Measurements from ENCODE around the gene AHSG. TPM values are rescaled to one million over a fixed set of nuclear protein-coding genes. Genes with fewer than 3 reads are reported as not detected.
A peak's percentile ranks its signal among the peaks of the same experiment; 100 is the strongest.
"Not testable (repeated sequence)": the region's sequence is repeated elsewhere in the genome, so short reads cannot be mapped to it uniquely, and the experiment has no call there.

AHSG gene, protein sequence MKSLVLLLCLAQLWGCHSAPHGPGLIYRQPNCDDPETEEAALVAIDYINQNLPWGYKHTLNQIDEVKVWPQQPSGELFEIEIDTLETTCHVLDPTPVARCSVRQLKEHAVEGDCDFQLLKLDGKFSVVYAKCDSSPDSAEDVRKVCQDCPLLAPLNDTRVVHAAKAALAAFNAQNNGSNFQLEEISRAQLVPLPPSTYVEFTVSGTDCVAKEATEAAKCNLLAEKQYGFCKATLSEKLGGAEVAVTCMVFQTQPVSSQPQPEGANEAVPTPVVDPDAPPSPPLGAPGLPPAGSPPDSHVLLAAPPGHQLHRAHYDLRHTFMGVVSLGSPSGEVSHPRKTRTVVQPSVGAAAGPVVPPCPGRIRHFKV
- 0.52 TPM for total RNA-seq

DNA sequence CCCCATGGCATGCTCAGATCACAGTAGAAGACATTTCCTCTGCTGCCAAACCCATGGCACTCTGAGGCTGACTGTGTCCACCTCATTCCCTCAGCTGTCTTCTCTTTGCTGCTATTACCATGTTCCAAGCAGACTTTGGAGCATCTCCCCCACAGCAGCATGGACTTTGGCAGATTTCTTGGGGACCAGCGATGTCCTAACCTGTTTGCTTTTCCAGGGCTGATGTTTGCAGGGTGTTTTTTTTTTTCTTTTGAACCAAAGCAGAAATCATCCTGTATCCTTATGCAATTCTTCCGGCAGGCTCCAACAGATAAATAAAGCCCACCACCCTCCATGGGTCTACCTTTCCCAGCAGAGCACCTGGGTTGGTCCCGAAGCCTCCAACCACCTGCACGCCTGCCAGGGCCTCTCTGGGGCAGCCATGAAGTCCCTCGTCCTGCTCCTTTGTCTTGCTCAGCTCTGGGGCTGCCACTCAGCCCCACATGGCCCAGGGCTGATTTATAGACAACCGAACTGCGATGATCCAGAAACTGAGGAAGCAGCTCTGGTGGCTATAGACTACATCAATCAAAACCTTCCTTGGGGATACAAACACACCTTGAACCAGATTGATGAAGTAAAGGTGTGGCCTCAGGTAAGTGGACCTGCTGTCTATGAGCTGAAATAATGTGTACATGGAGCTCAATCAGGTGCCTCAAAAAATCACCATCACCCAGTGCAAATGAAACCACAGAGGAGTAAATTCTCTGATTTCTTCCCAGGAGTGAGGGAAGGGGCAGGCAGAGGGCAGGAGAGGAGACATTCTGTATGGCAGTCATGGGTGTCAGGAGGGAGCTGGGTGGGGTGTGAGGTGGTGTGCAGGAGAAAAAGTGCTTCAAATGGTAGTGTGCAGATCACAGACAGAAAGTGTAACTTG is at the start of gene AHSG:
AHSG (plus strand) TSS at position 340 of the 916 bp plus-strand sequence; CDS start at position 422, 82 bp downstream.
- H3K4me3 ChIP-seq (ENCODE audit: low read length in 3 of 3): no peak within 1 kb of the TSS

DNA sequence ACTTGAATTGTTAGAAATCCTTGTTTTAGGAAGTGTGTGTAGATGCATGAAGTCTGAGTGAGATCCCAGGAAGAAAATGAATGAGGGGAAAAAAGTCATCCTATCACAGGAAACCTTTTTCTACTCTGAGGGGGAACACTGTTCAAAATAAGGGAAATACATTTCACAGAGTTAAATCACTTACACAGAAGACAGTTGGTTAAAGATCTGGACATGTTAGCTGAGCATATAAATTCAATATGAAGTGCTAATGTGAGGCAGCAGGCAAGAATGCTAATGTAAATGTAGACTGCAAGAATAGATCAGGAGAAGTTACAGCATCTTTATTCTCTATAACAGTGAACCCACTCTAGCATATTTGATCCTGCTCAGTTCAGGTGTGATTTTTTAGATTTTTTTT is 48.3 kb upstream of the AHSG start:
- H3K4me1 ChIP-seq (ENCODE audit: control insufficient read depth in 3 of 3, insufficient read depth in 3 of 3, low read length in 3 of 3): peaks cover 10 to 23% (median 14%) of the 10 kb centered on the region in 3 donors
- no peak overlapping the region for H3K4me3 ChIP-seq (ENCODE audit: low read length in 3 of 3)
- H3K36me3 ChIP-seq (ENCODE audit: control insufficient read depth in 3 of 3, insufficient read depth in 3 of 3, low read length in 3 of 3): peaks cover 4 to 11% (median 5%) of the 10 kb centered on the region in 3 donors
- H3K27me3 ChIP-seq (ENCODE audit: control insufficient read depth in 3 of 3, insufficient read depth in 3 of 3, low read length in 3 of 3): no peaks in the 10 kb centered on the region
- no peak overlapping the region for H3K9ac ChIP-seq (ENCODE audit: low read depth in 1 of 3, low read length in 3 of 3)
- no peaks in the 10 kb centered on the region for H3K9me3 ChIP-seq (ENCODE audit: control insufficient read depth in 3 of 3, low read length in 3 of 3)
- no peak overlapping the region for H3K27ac ChIP-seq (ENCODE audit: low read depth, low read length)

More for the DNA sequence above, at the start of gene AHSG:
- Histone ChIP-seq H3K4me1 (ENCODE audit: control insufficient read depth in 3 of 3, insufficient read depth in 3 of 3, low read length in 3 of 3) (peaks cover 5 to 8% (median 7%) of the 10 kb centered on the region in 3 donors), H3K27me3 (ENCODE audit: control insufficient read depth in 3 of 3, insufficient read depth in 3 of 3, low read length in 3 of 3) (peaks cover 12 to 26% (median 19%) of the 10 kb centered on the region in 3 donors), H3K27ac (ENCODE audit: low read depth, low read length) (no peak within 1 kb of the TSS), H3K36me3 (ENCODE audit: control insufficient read depth in 3 of 3, insufficient read depth in 3 of 3, low read length in 3 of 3) (no peaks in the 10 kb centered on the region), H3K9ac (ENCODE audit: low read depth in 1 of 3, low read length in 3 of 3) (no peak within 1 kb of the TSS), H3K9me3 (ENCODE audit: control insufficient read depth in 3 of 3, low read length in 3 of 3) (no peaks in the 10 kb centered on the region)

DNA sequence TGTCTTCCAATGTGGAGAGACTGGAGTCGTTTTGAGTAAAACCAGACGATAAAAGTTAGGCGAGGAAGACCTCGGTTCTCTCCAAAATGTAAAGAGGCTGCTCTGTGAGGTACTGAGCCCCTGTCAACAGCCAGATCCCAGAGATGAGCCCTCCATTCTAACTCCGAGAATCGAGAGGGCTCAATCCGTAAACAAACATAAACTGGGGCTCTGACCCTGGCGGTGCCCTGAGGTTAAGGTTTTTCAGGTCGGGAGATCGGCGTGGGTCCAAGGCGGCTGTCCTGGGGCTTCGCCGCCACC is 46.1 kb upstream of the AHSG start:
- peaks cover 23 to 37% (median 27%) of the 10 kb centered on the region in 3 donors for H3K4me1 ChIP-seq (ENCODE audit: control insufficient read depth in 3 of 3, insufficient read depth in 3 of 3, low read length in 3 of 3)
- peak overlapping the region; percentile 93 to 98 (median 96) for H3K4me3 ChIP-seq (ENCODE audit: low read length in 3 of 3)
- peak overlapping the region; percentile 85 for H3K27ac ChIP-seq (ENCODE audit: low read depth, low read length)
- peaks cover 4 to 10% (median 5%) of the 10 kb centered on the region in 3 donors for H3K36me3 ChIP-seq (ENCODE audit: control insufficient read depth in 3 of 3, insufficient read depth in 3 of 3, low read length in 3 of 3)
- no peaks in the 10 kb centered on the region for H3K9me3 ChIP-seq (ENCODE audit: control insufficient read depth in 3 of 3, low read length in 3 of 3)
- H3K9ac ChIP-seq (ENCODE audit: low read depth in 1 of 3, low read length in 3 of 3): peak overlapping the region; percentile 97 to 98 (median 98)
- H3K27me3 ChIP-seq (ENCODE audit: control insufficient read depth in 3 of 3, insufficient read depth in 3 of 3, low read length in 3 of 3): no peaks in the 10 kb centered on the region

DNA sequence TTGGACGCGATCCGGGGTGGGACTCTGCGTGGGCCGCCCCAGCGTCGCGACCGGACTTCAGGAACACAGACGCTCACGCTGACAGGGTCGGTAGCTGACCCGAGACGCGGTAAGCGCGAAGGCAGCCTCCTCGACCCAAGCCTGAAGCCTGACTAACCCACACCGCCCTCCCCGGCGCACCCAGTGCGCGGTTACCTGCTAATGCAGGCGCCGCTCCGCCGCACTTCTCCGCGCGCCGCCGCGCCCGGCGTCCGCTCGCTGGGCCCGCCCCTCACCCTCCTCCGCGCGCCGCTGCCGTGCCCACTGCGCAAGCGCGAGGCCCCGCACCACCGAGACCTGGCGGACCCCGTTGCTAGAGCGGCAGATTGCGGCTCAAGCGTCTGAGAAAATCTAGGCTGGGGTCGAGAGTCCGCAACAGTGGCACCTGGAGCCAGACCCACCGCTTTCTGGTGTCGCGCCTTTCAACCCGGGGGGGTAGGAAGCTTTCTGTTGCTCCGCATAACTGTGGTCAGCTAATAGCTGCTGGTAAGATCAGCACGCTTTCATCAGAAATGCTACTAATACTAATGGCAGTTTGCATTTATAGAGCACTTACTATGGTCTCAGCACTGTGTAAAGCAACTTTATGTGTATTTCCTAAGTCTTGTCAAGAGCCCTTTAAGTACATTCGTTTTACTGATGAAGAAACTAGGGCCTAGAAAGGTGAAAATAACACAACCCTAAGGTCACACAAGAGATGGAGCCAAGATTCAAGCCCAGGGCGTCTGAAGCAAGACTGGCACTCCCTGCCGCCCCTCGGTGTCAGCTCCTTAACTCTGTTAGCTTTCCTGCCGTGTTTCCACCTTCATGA is 45.6 kb upstream of the AHSG start, which contains the start of gene TBCCD1:
TBCCD1 (minus strand) TSS at position 268 of the 850 bp plus-strand sequence. CDS start 3,010 bp downstream, outside the sequence.
- H3K36me3 ChIP-seq (ENCODE audit: control insufficient read depth in 3 of 3, insufficient read depth in 3 of 3, low read length in 3 of 3): peaks cover 4 to 5% (median 4%) of the 10 kb centered on the region in 3 donors
- H3K9ac ChIP-seq (ENCODE audit: low read depth in 1 of 3, low read length in 3 of 3): peak within 1 kb of the TSS; percentile 97 to 98 (median 98)
- H3K4me3 ChIP-seq (ENCODE audit: low read length in 3 of 3): peak within 1 kb of the TSS; percentile 93 to 98 (median 96)
- H3K27ac ChIP-seq (ENCODE audit: low read depth, low read length): peak within 1 kb of the TSS; percentile 85
- peaks cover 23 to 39% (median 27%) of the 10 kb centered on the region in 3 donors for H3K4me1 ChIP-seq (ENCODE audit: control insufficient read depth in 3 of 3, insufficient read depth in 3 of 3, low read length in 3 of 3)
- no peaks in the 10 kb centered on the region for H3K9me3 ChIP-seq (ENCODE audit: control insufficient read depth in 3 of 3, low read length in 3 of 3)
- no peaks in the 10 kb centered on the region for H3K27me3 ChIP-seq (ENCODE audit: control insufficient read depth in 3 of 3, insufficient read depth in 3 of 3, low read length in 3 of 3)

DNA sequence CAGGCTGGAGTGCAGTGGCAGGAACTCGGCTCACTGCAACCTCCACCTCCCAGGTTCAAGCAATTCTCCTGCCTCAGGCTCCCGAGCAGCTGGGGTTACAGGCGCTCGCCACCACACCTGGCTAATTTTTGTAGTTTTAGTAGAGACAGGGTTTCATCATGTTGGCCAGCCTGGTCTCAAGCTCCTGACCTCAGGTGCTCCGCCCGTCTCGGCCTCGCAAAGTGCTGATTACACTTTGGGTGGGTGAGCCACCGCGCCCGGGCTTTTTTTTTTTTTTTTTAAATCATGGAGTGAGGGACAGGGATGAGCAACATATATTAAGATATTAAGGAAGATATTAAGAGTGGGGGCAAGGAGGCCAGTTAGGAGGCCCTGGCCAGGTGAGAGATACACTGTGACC is 43.5 kb upstream of the AHSG start:
- Histone ChIP-seq H3K27ac (ENCODE audit: low read depth, low read length) (peak overlapping the region; percentile 78), H3K4me1 (ENCODE audit: control insufficient read depth in 3 of 3, insufficient read depth in 3 of 3, low read length in 3 of 3) (peaks cover 23 to 39% (median 27%) of the 10 kb centered on the region in 3 donors), H3K9ac (ENCODE audit: low read depth in 1 of 3, low read length in 3 of 3) (peak overlapping the region in 1 of 3 donors; percentile 73), H3K4me3 (ENCODE audit: low read length in 3 of 3) (peak overlapping the region in 2 of 3 donors; percentile 87 to 91)
- H3K36me3 ChIP-seq (ENCODE audit: control insufficient read depth in 3 of 3, insufficient read depth in 3 of 3, low read length in 3 of 3); H3K9me3 ChIP-seq (ENCODE audit: control insufficient read depth in 3 of 3, low read length in 3 of 3); H3K27me3 ChIP-seq (ENCODE audit: control insufficient read depth in 3 of 3, insufficient read depth in 3 of 3, low read length in 3 of 3): not testable (repeated sequence)

DNA sequence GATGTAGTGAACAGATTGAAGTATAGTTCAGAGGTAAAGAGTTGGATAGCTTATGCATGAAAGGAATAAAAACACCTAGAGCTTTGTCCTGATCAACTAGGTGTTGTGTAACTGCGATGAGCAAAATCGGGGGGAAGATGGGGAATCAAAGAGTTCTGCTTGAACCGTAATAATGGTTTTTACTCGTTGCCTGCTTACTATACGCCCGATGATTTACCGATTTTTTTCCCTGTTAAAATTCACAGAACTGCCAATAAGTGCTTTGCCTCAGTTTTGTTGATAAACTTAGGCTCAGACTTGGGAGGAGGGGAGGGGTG is 43.1 kb upstream of the AHSG start:
- Histone ChIP-seq H3K27me3 (ENCODE audit: control insufficient read depth in 3 of 3, insufficient read depth in 3 of 3, low read length in 3 of 3) (no peaks in the 10 kb centered on the region), H3K9me3 (ENCODE audit: control insufficient read depth in 3 of 3, low read length in 3 of 3) (no peaks in the 10 kb centered on the region), H3K4me1 (ENCODE audit: control insufficient read depth in 3 of 3, insufficient read depth in 3 of 3, low read length in 3 of 3) (peaks cover 23 to 39% (median 27%) of the 10 kb centered on the region in 3 donors), H3K36me3 (ENCODE audit: control insufficient read depth in 3 of 3, insufficient read depth in 3 of 3, low read length in 3 of 3) (peaks cover 3 to 9% (median 4%) of the 10 kb centered on the region in 3 donors), H3K27ac (ENCODE audit: low read depth, low read length) (peak overlapping the region; percentile 78), H3K9ac (ENCODE audit: low read depth in 1 of 3, low read length in 3 of 3) (peak overlapping the region; percentile 44 to 73 (median 69)), H3K4me3 (ENCODE audit: low read length in 3 of 3) (peak overlapping the region; percentile 87 to 91 (median 88))

DNA sequence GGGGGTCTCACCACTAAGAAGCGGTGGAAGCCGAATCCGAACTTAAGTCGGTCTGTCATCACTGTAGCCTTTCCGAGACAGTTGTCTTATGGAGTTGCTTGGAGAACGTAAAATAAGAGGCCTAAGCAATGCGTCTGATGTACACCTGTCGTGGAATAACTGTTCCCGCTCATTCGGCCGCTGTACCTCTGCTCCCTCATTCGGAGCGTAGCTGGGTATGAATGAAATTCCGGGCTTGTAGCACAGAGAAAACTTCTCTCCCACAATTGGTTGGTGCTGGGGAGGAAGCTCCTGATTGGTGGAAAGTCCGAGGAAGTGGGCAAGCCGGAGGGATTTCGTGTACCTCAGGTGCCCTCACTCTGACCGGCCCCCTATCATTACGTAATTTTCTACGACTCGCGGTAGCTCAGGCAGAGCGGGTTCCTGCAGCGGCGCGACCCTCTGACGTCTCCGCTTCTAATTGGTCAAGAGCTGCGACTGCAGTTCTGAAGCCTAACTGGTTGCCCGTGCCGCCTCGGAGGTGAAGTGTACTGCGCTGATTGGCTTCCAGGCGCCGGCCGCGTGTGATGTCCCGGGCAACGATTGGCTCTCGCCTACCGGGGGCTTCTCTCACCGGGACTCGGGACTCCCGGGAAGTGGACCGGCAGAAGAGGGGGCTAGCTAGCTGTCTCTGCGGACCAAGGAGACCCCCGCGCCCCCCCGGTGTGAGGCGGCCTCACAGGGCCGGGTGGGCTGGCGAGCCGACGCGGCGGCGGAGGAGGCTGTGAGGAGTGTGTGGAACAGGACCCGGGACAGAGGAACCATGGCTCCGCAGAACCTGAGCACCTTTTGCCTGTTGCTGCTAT is 42.5 kb upstream of the AHSG start, which contains the start of gene DNAJB11:
DNAJB11 (plus strand) TSS at position 625 of the 845 bp plus-strand sequence; CDS start at position 803, 178 bp downstream.
- peak within 1 kb of the TSS; percentile 91 to 97 (median 95) for H3K4me3 ChIP-seq (ENCODE audit: low read length in 3 of 3)
- H3K4me1 ChIP-seq (ENCODE audit: control insufficient read depth in 3 of 3, insufficient read depth in 3 of 3, low read length in 3 of 3): peaks cover 23 to 39% (median 27%) of the 10 kb centered on the region in 3 donors
- H3K9ac ChIP-seq (ENCODE audit: low read depth in 1 of 3, low read length in 3 of 3): peak within 1 kb of the TSS; percentile 96 to 97 (median 96)
- peaks cover 4 to 9% (median 6%) of the 10 kb centered on the region in 3 donors for H3K36me3 ChIP-seq (ENCODE audit: control insufficient read depth in 3 of 3, insufficient read depth in 3 of 3, low read length in 3 of 3)
- H3K9me3 ChIP-seq (ENCODE audit: control insufficient read depth in 3 of 3, low read length in 3 of 3): no peaks in the 10 kb centered on the region
- peak within 1 kb of the TSS; percentile 96 for H3K27ac ChIP-seq (ENCODE audit: low read depth, low read length)
- H3K27me3 ChIP-seq (ENCODE audit: control insufficient read depth in 3 of 3, insufficient read depth in 3 of 3, low read length in 3 of 3): no peaks in the 10 kb centered on the region

DNA sequence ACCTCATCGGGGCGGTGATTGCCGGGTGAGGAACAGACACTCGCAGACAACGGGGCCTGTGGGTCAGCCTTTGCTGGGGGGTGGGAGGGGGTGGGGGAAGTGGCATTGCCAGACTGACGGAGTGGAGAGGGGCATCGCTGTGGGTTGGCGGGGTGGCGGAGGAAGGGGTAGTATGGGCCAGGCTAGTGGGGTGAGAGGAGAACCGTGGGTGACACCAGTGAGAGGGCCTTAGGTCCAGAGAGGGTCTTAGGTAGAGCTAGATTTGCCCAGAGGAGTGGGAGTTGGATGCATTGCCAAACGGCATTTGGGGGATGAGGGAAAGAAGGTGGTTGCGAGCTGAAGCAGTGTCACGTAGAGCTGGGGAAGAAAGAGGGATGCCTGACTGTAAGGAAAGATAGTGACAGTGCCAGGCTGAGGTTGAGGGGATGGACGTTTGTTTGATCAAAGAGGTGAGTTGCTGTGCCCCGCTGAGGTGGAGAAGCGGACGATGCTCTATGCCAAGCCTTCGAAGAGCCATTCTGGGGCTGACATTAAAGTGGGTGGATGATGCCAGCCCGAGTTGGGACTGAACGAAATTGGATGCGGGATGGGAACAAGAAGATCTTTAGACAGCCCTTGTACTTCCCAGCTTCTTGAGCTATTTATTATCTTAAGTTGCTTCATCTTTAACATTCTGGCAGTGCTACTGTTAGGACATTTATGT is 41.8 kb upstream of the AHSG start:
- Histone ChIP-seq H3K36me3 (ENCODE audit: control insufficient read depth in 3 of 3, insufficient read depth in 3 of 3, low read length in 3 of 3) (peaks cover 11 to 14% (median 14%) of the 10 kb centered on the region in 3 donors), H3K9me3 (ENCODE audit: control insufficient read depth in 3 of 3, low read length in 3 of 3) (no peaks in the 10 kb centered on the region), H3K9ac (ENCODE audit: low read depth in 1 of 3, low read length in 3 of 3) (peak overlapping the region; percentile 96 to 97 (median 96)), H3K4me3 (ENCODE audit: low read length in 3 of 3) (peak overlapping the region; percentile 91 to 97 (median 95)), H3K27me3 (ENCODE audit: control insufficient read depth in 3 of 3, insufficient read depth in 3 of 3, low read length in 3 of 3) (no peaks in the 10 kb centered on the region), H3K4me1 (ENCODE audit: control insufficient read depth in 3 of 3, insufficient read depth in 3 of 3, low read length in 3 of 3) (peaks cover 23 to 37% (median 26%) of the 10 kb centered on the region in 3 donors), H3K27ac (ENCODE audit: low read depth, low read length) (peak overlapping the region; percentile 96)
